Brain microvascular endothelial cell (primary cell): ENCODE data around the gene PCED1B.

Experiments used
- DNase-seq: peaks from one replicate; pipeline ENCODE4 v3.0.0-alpha.2; 2020
- H3K27ac ChIP-seq: fragments of 250-450 bp; sonication (Bioruptor Pico); 2 replicates; pipeline ENCODE4 v1.5.1; 2020; ENCODE audit warnings: mild to moderate bottlenecking, moderate library complexity
- H3K27me3 ChIP-seq: fragments of 250-450 bp; sonication (Bioruptor Pico); replicated peaks from 2 replicates; pipeline ENCODE4 v1.5.1; 2020; ENCODE audit warnings: mild to moderate bottlenecking
- H3K36me3 ChIP-seq: fragments of 250-450 bp; sonication (Bioruptor Pico); replicated peaks from 2 replicates; pipeline ENCODE4 v1.5.1; 2020; ENCODE audit warnings: mild to moderate bottlenecking
- H3K4me3 ChIP-seq: 2 replicates; pipeline ENCODE4 v1.5.1; 2011; ENCODE audit warnings: low read depth, mild to moderate bottlenecking, control low read depth, low read length, moderate library complexity
- in situ Hi-C: cut with HindIII; loops from 2 replicates; pipeline ENCODE4 v1.10.0; 2017; ENCODE audit warnings: low sequenced_read_pairs, low pct_ligation_motif_present
- TF ChIP-seq, protein P1 (sequence below): IDR thresholded peaks from 2 replicates; pipeline ENCODE4 v1.5.1; 2011; ENCODE audit warnings: low read depth, mild to moderate bottlenecking, moderate library complexity, low read length, control low read depth, inconsistent platforms; ENCODE audit errors: missing control alignments

Gene PCED1B

DNA sequence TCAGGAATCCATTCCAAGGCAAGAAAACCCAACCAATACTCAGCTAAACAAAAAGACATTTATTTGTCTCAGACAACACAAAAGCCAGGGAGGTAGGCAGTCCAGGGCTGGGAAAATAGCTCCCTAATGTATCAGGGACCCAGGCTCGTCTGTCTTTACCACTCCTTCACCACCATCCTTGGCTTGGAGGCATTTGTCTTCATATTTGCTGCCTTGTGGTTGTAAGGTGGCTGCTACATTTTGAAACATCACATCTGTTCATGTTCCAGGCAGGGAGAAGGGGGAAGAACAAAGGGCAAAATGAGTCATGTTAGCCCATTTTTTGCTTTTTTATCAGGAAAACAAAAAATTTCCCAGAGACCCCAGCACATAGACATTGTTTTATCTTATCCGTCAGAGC, 44.8 kb upstream of the PCED1B start:
- no peak overlapping the region for H3K27ac ChIP-seq

DNA sequence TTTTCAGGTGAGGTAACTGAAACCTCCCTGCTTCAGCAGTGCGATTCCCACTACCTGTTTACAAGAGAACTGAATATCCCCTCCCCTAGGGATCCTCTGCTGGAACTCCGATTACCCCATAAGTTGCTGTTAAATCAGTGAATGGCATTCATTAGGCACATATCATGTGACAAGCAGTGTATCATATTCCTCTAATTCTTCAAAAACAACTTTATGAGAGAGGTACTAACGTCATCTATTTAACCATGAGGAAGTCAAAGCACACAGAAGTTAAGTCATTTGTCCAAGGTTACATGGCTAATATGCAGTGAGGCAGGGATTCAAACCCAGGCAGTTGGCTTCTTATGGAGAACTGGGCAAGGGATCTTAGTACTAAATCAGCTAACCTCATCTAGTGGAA, 43.9 kb upstream of the PCED1B start:
- H3K36me3 ChIP-seq = no peaks in the 10 kb centered on the region
- TF ChIP-seq, protein P1, sequence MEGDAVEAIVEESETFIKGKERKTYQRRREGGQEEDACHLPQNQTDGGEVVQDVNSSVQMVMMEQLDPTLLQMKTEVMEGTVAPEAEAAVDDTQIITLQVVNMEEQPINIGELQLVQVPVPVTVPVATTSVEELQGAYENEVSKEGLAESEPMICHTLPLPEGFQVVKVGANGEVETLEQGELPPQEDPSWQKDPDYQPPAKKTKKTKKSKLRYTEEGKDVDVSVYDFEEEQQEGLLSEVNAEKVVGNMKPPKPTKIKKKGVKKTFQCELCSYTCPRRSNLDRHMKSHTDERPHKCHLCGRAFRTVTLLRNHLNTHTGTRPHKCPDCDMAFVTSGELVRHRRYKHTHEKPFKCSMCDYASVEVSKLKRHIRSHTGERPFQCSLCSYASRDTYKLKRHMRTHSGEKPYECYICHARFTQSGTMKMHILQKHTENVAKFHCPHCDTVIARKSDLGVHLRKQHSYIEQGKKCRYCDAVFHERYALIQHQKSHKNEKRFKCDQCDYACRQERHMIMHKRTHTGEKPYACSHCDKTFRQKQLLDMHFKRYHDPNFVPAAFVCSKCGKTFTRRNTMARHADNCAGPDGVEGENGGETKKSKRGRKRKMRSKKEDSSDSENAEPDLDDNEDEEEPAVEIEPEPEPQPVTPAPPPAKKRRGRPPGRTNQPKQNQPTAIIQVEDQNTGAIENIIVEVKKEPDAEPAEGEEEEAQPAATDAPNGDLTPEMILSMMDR = no peak
- in situ Hi-C loops = loop anchor here (10.0 kb wide), 1 partner anchor 289 kb away; no protein-coding TSS in a partner anchor

More for the DNA sequence above, 44.8 kb upstream of the PCED1B start:
- no peaks in the 10 kb centered on the region for H3K36me3 ChIP-seq
- no peak for DNase-seq
- in situ Hi-C loops = loop anchor here (10.0 kb wide), 1 partner anchor 290 kb away; no protein-coding TSS in a partner anchor
- TF ChIP-seq, protein P1 = no peak
- H3K27me3 ChIP-seq = no peaks in the 10 kb centered on the region
- H3K4me3 ChIP-seq = no peak overlapping the region

DNA sequence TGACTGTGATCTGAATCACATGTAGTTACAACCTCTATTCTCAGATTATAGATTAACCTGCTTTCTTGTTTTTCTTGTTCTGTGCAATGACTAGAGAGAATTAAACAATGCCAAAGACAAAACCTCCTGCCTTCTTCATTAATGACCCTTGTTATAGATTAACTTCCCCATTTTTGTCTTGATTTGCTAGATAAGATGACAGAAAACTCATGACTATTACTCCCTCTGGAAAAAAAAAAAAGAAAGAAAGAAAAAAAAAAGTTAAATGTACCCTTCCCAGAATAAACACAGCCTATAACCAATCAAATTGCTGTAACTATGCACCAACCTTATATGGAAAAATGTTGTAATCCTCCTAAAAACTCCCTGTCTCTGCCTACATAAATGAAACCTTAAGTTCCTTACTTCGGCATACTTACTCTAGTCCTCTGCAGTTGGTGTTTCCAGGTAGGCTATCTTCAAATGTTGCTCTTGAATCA, 41.1 kb upstream of the PCED1B start:
- Histone ChIP-seq H3K36me3 (no peaks in the 10 kb centered on the region), H3K27ac (no peak overlapping the region), H3K4me3 (no peak overlapping the region), H3K27me3 (no peaks in the 10 kb centered on the region)
- in situ Hi-C loops = loop anchor here (10.0 kb wide), 1 partner anchor 286 kb away; no protein-coding TSS in a partner anchor
- no peak for DNase-seq
- TF ChIP-seq, protein P1 = no peak

More for the DNA sequence above, 43.9 kb upstream of the PCED1B start:
- DNase-seq = no peak
- Histone ChIP-seq H3K27me3 (no peaks in the 10 kb centered on the region), H3K27ac (no peak overlapping the region), H3K4me3 (no peak overlapping the region)

DNA sequence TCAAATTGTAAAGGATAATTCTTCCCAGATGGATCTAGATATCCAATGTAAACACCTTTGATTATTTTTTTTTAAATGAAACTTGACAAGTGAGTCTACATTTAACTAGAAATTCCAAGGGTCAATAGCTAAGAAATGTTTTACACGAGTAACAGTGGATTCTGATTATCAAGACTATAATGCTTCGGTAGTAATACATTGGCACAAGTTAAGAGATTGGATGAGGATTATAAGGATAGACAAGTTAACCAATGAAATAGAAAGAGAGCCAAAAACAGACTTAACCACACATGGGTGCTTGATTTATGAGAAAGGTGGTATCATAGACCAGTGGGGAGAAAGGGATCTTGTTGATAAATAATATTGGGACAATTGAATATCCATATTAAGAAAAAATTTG, 40.3 kb upstream of the PCED1B start:
- Histone ChIP-seq H3K36me3 (no peaks in the 10 kb centered on the region), H3K27me3 (no peaks in the 10 kb centered on the region), H3K4me3 (no peak overlapping the region), H3K27ac (no peak overlapping the region)
- in situ Hi-C loops = loop anchor here (10.0 kb wide), 1 partner anchor 286 kb away; no protein-coding TSS in a partner anchor
- TF ChIP-seq, protein P1 = no peak
- no peak for DNase-seq

DNA sequence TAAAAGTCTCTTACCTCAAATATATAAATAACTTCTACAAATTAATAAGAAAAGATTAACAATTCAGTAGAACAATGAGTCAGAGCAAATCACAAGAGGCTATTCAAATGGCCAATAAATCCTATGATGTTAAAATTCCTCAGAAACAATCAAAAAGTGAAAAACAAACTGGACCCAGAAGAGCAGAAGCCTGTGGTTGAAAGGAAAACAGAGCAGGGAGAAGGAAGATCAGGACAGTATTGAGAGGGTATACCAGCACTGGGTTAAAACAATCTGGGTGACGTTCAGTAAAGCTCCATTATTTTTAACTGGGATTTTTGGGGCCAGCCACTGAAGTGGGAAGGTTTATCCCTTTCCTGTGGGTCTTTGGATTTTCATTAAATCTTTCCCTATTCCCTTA, 39.7 kb upstream of the PCED1B start:
- no peaks in the 10 kb centered on the region for H3K27me3 ChIP-seq
- H3K4me3 ChIP-seq = no peak overlapping the region
- no peak for DNase-seq
- H3K36me3 ChIP-seq = no peaks in the 10 kb centered on the region
- no peak overlapping the region for H3K27ac ChIP-seq
- in situ Hi-C loops = loop anchor here (10.0 kb wide), 1 partner anchor 285 kb away; no protein-coding TSS in a partner anchor
- TF ChIP-seq, protein P1 = no peak

DNA sequence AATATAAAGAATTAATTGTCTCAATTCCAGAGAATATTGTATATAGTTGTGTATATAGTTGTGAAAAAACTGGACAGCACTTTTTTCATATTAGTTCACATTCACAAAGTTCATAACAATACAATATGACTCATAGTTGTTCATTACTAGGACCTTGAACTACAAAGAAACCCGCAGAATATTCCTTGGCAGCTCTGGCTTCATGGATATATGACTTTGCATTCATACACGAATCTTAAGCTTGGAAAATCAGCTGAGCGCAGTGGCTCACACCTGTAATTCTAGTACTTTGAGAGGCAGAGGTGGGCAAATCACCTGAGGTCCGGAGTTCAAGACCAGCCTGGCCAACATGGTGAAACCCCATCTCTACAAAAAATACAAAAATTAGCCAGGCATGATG, 38.1 kb upstream of the PCED1B start:
- DNase-seq = no peak
- in situ Hi-C loops = no loop called here
- TF ChIP-seq, protein P1 = no peak
- H3K4me3 ChIP-seq = no peak overlapping the region
- H3K36me3 ChIP-seq = no peaks in the 10 kb centered on the region
- H3K27ac ChIP-seq = no peak overlapping the region
- H3K27me3 ChIP-seq = no peaks in the 10 kb centered on the region
